Tibial nerve (tissue), 4 donors: ENCODE measurements around the gene NAP1L2. TPM values are rescaled to one million over a fixed set of nuclear protein-coding genes. Genes with fewer than 3 reads are reported as not detected.
"Not testable (repeated sequence)": the region's sequence is repeated elsewhere in the genome, so short reads cannot be mapped to it uniquely, and the experiment has no call there.

Experiments used
- DNase-seq, 2 donors: peaks; one replicate each; pipeline ENCODE4 v3.0.0-alpha.2; 2019; ENCODE audit warnings: low spot score in 2 of 2
- H3K27ac ChIP-seq, 4 donors: fragments of 200-600 bp; sonication (generic) in 3 of 4; one replicate each; pipeline ENCODE4 v1.5.1; 2017 to 2019; ENCODE audit warnings: mild to moderate bottlenecking in 1 of 4
- H3K27me3 ChIP-seq, 2 donors: fragments of 200-600 bp; sonication (generic) in 1 of 2; one replicate each; pipeline versions ENCODE4 v1.5.1 to v1.6.0; 2017 to 2019
- H3K36me3 ChIP-seq, 3 donors: fragments of 200-600 bp; sonication (generic); one replicate each; pipeline ENCODE4 v1.5.1; 2018 to 2019
- H3K4me1 ChIP-seq, 4 donors: fragments of 200-600 bp; sonication (generic) in 3 of 4; one replicate each; pipeline ENCODE4 v1.5.1; 2017 to 2019
- H3K4me3 ChIP-seq, 4 donors: fragments of 200-600 bp; sonication (generic) in 3 of 4; one replicate each; pipeline ENCODE4 v1.5.1; 2017 to 2019; ENCODE audit warnings: mild to moderate bottlenecking in 1 of 4, moderate library complexity in 1 of 4
- H3K9me3 ChIP-seq, 4 donors: fragments of 200-600 bp; sonication (generic) in 3 of 4; one replicate each; pipeline ENCODE4 v1.5.1; 2017 to 2019
- EP300 ChIP-seq, 2 donors: sonication (generic); formaldehyde crosslinking; IDR thresholded peaks; one replicate each; pipeline ENCODE4 v1.6.1; 2017; ENCODE audit warnings: antibody characterized with exemption in 2 of 2, mild to moderate bottlenecking in 1 of 2
- POLR2A ChIP-seq, 2 donors: fragments of 450-650 bp; IDR thresholded peaks; one replicate each; pipeline ENCODE4 v1.6.1; 2017; ENCODE audit warnings: antibody characterized with exemption in 2 of 2, mild to moderate bottlenecking in 2 of 2, moderate library complexity in 2 of 2
- WGBS, 2 donors: methylation state at CpG; one replicate each; pipeline ENCODE4 v1.1.5; 2018; 5-methylcytosine and 5-hydroxymethylcytosine counted together
- total RNA-seq, 4 donors: library from RNA; depleted of rRNA; stranded (reverse); fragments of >200 nt; gene quantifications; one replicate each; pipeline ENCODE4 v1.1.0, GENCODE V29; 2016
- TF ChIP-seq, protein P1 (sequence below), 5 experiments: fragments of 200-600 bp in 3 of 5; fragments of 450-650 bp in 2 of 5; sonication (generic) in 3 of 5; IDR thresholded peaks; one replicate each; pipeline ENCODE4 v1.5.1; 2016 to 2019; ENCODE audit warnings: antibody characterized with exemption in 5 of 5, mild to moderate bottlenecking in 3 of 5, moderate library complexity in 2 of 5

NAP1L2 gene
- total RNA-seq, 4 donors from 2014 or later: 3.3 to 7.2 (median 5.6) TPM

DNA sequence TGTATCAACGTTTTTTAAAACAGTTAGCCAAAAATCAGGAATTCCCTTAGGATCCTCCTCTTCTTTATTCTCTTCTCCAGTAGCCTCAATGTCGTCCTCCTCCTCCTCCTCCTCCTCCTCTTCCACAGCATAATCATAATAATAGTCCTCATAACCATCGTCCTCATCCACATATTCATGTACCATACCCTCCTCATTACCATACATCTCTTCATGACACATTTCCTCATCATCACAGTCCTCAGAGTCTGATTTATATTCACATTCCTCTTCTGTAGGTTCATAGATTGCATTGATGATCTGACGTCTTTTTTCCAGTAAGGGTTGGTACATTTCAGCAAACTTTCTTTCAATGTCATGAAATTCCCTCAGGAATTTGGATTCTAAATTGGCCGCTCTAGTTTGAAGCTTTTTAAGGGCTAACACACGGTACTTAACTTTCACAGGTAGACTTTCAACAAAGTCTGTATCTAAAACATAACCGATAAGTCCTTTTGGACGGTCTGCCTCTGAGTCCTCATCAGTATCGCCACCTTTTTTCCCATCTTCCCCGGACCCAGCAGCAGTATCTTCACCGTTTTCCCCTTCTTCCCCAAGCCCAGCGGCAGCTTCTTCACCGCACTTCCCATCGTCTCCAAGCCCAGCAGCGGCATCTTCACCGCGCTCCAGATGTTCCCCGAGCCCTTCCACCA is 771 bp downstream of the NAP1L2 start:
- H3K4me1 ChIP-seq: no peaks in the 10 kb centered on the region
- 4 to 43% methylated on average over 16 to 18 of the region's 18 CpGs for WGBS, 2 donors

DNA sequence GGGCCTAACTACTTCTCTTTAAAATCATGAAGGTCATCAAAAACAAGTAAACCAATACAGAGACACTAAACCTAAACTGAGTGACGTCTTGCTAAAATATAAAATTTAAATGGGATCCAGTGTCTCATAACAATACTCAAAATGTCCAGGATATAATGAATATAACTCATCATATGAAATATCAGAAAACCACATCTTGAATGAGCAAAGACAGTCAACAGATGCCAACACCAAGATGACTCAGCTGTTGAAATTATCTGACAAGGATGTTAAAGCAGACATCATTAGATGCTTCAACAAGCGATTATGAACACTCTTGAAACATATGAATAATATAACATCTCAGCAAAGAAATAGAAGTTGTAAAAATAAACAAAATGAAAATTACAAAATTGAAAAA is 8.3 kb downstream of the NAP1L2 start:
- no peaks in the 10 kb centered on the region for H3K27me3 ChIP-seq
- no peak overlapping the region for H3K27ac ChIP-seq
- H3K4me1 ChIP-seq: no peaks in the 10 kb centered on the region
- 59 to 90% methylated on average over 2 of the region's 2 CpGs for WGBS, 2 donors
- TF ChIP-seq, protein P1, sequence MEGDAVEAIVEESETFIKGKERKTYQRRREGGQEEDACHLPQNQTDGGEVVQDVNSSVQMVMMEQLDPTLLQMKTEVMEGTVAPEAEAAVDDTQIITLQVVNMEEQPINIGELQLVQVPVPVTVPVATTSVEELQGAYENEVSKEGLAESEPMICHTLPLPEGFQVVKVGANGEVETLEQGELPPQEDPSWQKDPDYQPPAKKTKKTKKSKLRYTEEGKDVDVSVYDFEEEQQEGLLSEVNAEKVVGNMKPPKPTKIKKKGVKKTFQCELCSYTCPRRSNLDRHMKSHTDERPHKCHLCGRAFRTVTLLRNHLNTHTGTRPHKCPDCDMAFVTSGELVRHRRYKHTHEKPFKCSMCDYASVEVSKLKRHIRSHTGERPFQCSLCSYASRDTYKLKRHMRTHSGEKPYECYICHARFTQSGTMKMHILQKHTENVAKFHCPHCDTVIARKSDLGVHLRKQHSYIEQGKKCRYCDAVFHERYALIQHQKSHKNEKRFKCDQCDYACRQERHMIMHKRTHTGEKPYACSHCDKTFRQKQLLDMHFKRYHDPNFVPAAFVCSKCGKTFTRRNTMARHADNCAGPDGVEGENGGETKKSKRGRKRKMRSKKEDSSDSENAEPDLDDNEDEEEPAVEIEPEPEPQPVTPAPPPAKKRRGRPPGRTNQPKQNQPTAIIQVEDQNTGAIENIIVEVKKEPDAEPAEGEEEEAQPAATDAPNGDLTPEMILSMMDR (IDR thresholded peaks at IDR 0.05): no peak
- TF ChIP-seq EP300 (IDR thresholded peaks at IDR 0.05): no peak
- no peak for TF ChIP-seq POLR2A (IDR thresholded peaks at IDR 0.05)
- DNase-seq: no peak
- H3K4me3 ChIP-seq: no peak overlapping the region
- H3K36me3 ChIP-seq: no peaks in the 10 kb centered on the region
- peaks cover 0 to 3% (median 0%) of the 10 kb centered on the region in 4 donors for H3K9me3 ChIP-seq

More for the DNA sequence above, 771 bp downstream of the NAP1L2 start:
- peak overlapping the region; percentile 33 to 62 (median 44) for H3K4me3 ChIP-seq
- H3K27me3 ChIP-seq: peaks cover 0 to 8% of the 10 kb centered on the region in 2 donors
- peak overlapping the region; percentile 37 to 84 (median 58) for H3K27ac ChIP-seq
- H3K9me3 ChIP-seq: no peaks in the 10 kb centered on the region
- H3K36me3 ChIP-seq: no peaks in the 10 kb centered on the region
- no peak for TF ChIP-seq EP300 (IDR thresholded peaks at IDR 0.05)
- no peak for TF ChIP-seq POLR2A (IDR thresholded peaks at IDR 0.05)
- TF ChIP-seq, protein P1 (IDR thresholded peaks at IDR 0.05): no peak
- no peak for DNase-seq

DNA sequence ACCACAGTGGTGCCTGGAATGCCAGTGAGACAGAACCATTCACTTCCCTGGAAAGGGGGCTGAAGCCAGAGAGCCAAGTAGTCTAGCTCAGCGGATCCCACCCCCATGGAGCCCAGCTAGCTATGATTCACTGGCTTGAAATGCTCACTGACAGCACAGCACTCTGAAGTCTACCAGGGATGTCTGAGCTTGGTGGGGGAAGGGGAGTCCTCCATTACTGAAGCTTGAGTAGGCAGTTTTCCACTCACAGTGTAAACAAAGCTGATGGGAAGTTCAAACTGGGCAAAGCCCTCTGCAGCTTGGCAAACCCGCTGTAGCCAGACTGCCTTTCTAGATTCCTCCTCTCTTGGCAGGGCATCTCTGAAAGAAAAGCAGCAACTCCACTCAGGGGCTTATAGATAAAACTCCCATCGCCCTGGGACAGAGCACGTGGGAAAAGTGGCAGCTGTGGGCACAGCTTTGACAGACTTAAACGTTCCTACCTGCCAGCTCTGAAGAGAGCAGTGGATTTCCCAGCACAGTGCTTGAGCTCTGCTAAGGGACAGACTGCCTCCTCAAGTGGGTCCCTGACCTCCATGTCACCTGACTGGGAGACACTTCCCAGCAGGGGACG is 32.0 kb downstream of the NAP1L2 start:
- Histone ChIP-seq H3K27me3 (no peaks in the 10 kb centered on the region), H3K27ac (no peak overlapping the region), H3K36me3 (no peaks in the 10 kb centered on the region), H3K4me3 (no peak overlapping the region), H3K4me1 (no peaks in the 10 kb centered on the region), H3K9me3 (peaks cover 0 to 9% (median 0%) of the 10 kb centered on the region in 4 donors)
- TF ChIP-seq EP300 (IDR thresholded peaks at IDR 0.05): no peak
- TF ChIP-seq POLR2A (IDR thresholded peaks at IDR 0.05): no peak
- TF ChIP-seq, protein P1 (IDR thresholded peaks at IDR 0.05): no peak
- DNase-seq: no peak
- 52 to 89% methylated on average over 3 to 6 of the region's 6 CpGs for WGBS, 2 donors

DNA sequence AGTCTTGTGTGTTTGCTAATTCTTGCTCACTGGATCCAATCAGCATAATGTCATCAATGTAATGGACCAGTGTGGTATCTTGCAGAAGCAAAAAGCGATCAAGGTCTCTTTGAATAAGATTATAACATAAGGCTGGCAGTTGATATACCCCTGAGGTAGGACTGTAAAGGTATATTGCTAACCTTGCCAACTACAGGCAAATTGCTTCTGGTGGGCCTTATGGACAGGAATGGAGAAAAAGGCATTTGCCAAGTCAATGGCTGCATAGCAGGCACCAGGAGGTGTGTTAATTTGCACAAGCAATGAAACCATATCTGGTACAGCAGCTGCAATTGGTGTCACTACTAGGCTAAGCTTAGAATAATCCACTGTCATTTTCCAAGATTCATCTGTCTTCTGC is 45.7 kb downstream of the NAP1L2 start:
- H3K27ac ChIP-seq, H3K4me1 ChIP-seq: not testable (repeated sequence)
- WGBS, 2 donors: 70 to 71% methylated on average over 1 of the region's 1 CpG

More for the DNA sequence above, 45.7 kb downstream of the NAP1L2 start:
- H3K4me3 ChIP-seq, DNase-seq, H3K27me3 ChIP-seq, H3K36me3 ChIP-seq, H3K9me3 ChIP-seq: not testable (repeated sequence)

Other genes with a start within 250 kb of the NAP1L2 start
- not detected for gene PABPC1L2B, start 211.9 kb downstream of the NAP1L2 start, total RNA-seq
- gene PABPC1L2A, start 135.3 kb downstream of the NAP1L2 start, total RNA-seq: not detected
- gene CDX4, start 232.2 kb upstream of the NAP1L2 start, total RNA-seq: not detected